Fibroblast of skin of right quadriceps (primary cell): ENCODE data around the gene ATP1A1.

ENCODE experiments used
- DNase-seq: peaks from one replicate; pipeline ENCODE4 v3.0.0-alpha.2; 2013

ATP1A1 gene

DNA sequence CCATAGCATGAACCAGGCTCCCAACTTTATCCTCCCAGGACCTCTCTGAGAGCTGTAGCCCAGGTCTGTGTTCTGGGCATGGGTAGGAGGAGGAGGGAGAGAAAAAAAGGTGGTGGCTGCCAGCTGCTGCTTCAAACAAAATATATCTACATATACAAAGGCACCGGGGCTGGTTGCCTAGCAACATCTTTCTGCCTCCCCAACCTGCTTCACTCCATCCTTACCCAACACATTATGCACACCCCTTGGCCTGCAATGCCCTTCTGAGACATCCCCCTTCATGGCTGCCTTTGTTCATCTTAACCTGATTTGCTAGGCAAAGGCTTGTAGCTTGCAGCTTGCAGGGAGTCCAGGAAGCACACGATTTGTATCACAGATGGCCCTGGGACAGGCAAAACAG, 27.2 kb upstream of the ATP1A1 start:
- DNase-seq = no peak

DNA sequence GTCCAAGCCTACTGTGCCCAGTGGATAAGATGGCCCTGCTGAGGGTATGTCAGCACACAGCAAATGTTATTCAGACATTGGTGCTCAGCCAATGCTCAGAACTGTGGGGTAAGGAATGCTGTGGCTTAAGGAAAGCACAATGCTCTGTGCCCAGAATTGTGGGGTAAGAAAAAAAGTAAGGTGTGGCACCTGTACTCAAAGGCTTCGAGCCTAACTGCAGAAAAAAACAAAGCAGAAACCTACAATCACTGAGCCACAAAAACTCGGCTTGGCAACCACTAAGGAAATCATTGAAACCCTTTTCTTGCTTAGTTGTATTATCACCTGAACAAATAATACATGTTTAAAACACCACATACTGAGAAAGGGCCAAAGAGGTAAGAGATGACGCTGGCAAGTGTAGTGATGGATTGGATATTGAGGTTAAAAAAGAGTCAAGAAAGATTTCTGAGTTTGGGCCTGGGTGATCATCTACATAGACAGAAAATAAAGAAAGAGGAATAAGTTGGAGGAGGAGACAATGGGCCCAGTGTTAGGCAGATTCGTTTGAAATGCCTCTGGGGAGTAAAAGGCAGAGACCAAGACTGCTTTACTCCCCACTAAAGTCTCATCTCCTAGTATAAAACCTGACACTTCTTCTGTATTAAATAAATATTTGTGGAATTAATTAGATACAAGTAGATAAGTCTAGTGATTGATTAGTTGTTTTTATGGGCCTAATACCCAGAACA, 25.9 kb upstream of the ATP1A1 start:
- no peak for DNase-seq

DNA sequence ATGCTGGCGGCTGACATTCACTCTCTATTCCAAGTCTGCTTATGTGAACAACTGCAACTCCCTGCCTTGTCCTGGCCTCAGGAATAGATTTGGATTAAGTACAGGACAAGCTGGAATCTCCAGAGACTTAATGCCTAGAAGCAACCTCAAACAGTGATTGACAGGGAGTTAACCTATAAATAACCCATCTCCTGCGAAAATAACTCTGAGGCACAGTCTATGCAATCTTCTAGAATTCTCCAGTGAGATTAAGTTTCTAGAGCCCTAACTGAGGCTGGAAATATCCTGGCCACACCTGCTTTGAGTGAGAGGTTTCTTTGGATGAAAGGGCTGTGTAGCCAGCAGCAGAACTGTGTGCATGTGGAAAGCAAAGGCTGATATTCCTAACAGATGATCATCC, 25.3 kb upstream of the ATP1A1 start:
- DNase-seq = no peak

DNA sequence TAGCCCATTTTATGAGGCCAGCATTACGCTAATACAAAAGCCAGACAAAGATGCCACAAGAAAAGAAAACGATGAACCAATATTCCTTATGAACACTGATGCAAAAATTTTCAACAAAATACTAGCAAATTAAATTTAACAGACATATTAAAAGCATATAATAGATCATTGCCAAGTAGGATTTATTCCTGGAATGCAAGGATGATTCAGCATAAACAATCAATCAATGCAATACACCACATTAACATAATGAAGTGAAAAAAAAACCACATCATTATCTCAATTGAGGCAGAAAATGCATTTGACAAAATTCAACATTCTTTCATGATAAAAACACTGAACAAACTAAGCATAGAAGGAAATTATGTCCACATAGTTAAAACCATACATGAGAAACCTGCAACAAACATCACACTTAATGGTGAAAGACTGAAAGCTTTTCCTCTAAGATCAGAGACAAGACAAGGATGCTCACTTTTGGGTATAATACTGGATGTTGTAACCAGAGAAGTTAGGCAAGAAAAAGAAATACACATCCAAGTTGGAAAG, 22.9 kb upstream of the ATP1A1 start:
- DNase-seq = no peak

DNA sequence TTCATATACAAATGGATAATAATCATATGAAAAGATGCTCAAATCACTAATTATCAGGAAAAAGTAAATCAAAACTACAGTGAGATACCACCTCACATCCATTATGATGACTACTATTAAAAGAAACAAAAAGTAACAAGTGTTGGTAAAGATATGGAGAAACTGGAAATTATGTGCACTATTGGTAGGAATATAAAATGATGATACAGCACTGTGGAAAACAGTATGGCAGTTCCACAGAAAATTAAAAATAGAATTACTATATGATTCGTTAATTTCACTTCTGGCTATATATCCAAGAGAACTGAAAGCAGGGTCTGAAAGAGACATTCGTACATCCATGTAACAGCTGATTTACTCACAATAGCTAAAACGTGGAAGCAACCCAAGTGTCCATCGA, 21.1 kb upstream of the ATP1A1 start:
- DNase-seq = no peak

DNA sequence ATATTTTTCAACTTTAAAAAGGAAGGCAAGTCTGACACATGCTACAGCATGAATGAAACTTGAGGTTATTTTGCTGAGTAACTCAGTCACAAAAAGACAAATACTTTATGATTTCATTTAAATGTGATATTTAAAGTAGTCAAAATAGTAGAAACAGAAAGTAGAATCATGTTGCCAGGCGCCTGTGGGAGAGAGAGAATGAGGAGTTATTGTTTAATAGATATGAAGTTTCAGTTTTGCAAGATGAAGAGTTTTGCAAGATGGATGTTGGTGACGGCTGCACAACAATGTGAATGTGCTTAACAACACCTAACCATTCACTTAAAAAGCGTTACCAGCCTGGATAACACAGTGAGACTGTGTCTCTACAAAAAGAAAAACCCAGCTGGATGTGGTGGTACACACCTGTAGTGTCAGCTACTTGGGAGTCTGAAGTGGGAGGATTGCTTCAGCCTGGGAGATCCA, 20.7 kb upstream of the ATP1A1 start:
- no peak for DNase-seq

DNA sequence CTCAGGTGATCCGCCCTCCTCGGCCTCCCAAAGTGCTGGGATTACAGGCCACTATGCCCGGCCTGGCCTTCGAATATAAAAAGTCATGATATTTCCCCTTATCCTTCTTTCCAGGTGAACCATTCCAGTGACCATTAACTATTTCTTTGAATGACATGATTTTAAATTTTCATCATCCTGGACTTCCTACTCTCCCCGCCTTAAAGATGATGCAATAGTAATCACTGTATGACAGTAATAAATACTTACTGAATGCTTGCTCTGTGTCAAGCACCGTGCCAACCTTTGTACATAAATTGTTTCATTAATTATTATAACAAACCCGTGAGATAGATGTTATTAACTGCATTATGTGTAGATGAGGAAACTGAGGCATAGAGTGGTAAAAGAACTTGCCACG, 19.9 kb upstream of the ATP1A1 start:
- no peak for DNase-seq

DNA sequence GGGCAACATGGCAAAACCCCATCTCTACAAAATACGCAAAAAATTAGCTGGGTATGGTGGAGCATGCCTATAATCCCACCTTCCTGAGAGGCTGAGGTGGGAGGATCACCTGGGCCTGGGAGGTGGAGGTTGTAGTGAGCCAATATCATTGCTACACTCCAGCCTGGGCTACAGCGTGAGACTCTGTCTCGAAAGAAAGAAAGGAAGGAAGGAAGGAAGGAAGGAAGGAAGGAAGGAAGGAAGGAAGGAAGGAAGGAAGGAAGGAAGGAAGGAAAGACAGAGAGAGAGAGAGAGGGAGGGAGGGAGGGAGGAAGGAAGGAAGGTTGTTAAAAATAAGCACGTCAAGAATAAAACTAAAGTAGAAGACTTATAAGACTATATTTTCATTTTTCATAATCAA, 17.0 kb upstream of the ATP1A1 start:
- no peak for DNase-seq

DNA sequence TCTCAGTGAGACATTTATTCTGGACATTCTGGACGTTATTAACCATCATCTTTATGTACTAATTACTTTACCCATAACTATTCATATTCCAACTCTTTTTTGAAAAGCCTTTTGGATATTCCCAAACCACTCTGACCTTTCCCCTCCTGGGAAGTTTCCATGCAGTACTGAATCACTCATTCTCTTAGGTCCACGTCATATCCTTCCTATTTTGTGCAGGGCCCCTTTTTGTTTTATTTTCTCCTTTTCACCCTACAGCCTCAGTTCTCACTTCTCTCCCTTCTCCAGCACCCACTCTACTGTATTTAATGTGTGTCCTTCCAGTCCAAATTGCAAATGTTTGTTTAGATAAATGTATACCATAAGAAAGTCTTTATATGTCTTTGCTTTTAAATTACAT, 16.4 kb upstream of the ATP1A1 start:
- DNase-seq = peak; percentile 28

DNA sequence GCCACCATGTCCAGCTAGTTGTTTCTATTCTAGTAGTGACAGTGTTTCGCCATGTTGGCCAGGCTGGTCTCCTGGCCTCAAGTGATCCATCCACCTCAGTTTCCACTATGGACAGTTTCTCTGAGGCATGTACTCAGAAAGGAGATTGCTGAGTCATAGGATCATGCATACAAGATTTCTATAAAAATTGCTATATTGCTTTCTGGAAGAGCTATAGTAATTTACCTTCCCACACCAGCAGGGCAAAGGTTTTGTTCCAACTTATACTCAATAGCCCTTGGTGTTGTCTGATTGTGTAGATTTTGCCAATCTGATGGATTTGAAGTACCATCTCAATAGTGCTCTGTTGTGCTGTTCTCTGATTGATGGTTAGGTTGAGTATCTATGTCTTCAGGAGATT, 15.6 kb upstream of the ATP1A1 start:
- no peak for DNase-seq

DNA sequence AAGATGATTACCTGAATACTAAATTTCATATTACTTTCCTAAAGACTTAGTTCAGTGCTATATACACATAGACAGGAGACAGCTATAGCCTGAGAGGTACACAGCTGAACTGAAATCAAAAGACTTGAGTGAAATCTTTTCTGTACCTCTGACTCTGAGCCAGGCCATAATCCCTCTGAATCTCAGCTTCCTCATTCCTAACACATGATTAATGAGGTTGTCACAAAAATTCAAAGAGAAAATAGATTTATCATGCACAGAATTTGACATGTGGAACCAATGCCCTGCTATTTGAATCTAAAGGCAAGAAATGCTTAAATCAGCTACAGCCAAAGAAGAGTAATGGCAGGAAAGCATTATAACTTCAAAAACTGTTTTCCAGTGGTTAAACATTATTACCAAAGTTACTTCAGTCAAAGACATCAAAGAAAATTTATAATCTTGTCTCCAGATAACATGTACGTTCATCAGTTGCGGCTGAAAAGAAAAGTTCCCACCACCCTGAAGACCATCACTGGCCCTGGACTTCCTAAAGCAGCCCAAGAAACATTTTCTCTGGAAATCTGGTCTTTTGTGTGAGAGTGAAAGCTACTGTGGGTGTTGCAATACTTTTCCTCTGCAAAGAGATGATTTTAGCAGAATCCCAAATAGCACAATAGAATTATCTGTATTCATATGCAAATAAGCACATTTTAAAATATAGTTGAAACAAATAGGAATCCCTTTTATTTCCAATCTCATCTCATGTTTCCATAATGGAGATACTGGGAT, 13.8 kb upstream of the ATP1A1 start:
- DNase-seq = peak; percentile 38

DNA sequence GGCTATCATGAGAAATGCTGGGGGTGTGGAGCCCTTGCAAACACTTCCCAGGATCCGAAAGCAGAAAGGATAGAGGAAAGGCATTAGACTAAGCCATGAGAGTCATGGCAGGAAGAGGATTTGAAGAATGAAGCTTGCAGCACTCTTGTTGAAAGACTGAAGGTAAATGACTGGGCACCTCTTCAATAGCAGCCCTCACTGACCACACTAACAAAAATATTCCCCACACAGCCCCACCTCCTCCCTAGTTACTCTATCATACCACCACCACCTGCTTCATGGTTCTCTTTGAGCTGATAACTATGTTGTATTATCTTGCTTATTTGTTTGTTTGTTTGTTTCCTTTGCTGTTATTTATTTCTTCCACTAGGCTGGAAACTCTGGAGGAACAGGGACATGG, 13.2 kb upstream of the ATP1A1 start:
- no peak for DNase-seq

DNA sequence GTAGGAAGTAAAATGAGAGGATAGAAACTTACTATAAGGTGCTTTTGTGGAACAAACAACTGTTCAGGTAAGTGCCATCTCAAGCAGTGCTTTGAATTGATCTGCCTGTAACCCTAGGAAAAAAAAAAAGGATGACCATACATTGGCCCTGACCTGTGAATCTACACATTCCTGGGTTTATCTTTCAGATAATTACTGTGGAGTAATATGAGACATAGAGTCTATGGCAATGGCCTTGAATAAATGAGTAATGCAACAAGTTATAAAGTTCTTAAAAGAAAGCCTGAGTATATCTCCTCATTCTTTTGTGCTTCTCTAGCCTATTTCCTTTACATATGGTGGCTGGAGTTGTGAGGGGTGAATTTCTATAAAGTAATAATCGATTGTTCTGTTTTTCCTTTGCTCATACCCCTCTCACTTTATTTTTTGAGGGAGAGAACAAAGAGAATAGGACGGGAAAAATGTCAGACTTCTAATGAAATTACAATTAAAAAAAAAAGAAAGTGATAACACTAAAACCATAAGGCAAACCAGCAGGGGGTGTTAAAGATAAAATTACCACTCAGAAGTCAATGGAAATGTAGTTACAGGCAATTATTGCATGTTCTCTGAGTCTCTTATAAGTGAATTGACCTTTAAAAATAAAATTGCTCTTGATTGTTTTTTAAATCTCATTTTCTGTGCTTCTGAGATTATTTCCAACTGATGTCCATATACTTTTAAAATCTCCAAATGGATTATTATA, 12.4 kb upstream of the ATP1A1 start:
- no peak for DNase-seq

DNA sequence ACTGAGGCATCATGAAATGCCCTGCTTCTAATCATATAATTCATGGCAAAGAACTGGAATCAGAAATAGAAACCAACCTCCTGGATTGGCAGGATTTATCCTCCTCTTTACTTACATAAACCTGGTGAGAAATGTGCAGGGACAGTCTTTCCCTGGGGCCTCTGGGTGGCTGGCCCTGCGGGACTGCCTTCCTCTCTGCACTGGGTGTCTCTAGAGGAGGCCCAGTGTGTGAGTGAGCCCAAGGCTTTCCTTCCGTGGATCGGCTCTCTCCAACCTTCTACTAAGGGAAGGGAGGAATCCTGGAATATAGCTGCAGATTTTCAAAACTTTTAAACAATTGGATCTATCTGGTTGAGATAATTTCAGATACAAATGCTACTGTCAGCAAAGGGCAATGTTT, 11.4 kb upstream of the ATP1A1 start:
- DNase-seq = no peak

DNA sequence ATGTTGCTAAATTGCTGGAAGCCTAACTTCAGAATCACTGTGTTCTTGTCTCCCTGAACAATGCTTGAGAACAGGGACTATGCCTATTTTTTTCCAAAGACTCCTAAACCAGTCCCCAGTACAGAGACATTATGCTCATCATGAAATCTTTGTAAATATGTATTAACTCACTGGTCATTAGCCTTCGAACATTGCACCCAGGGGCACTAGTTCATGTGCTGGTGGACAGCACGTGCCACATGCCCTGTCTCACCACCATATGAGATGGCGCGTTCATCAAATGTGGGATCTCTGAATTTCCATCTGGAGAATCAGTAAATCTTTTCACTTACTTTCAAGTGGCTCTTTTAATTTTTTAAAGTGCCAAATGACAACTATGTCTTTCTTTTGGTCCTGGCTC, 11.0 kb upstream of the ATP1A1 start:
- no peak for DNase-seq

DNA sequence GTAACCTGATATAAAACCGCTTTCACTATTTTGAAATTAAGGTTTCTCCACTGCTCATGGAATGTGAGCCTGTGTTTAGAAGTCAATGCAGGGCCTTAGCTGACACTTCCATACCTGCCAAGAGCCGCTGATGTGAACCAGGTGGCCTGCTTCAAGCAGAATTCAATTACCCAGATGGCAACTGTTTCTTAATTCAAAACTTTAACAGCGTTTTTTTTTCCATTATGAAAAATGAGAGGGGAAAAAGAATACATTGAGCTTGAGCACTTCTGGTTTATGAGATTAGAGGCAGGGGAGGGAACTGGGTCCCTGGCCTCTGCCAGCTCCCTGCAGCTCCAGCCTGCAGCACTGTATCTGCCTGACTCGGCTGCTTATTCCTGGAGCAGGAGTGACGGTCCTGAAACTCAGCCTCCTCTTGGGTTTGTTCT, 7.7 kb upstream of the ATP1A1 start:
- no peak for DNase-seq

DNA sequence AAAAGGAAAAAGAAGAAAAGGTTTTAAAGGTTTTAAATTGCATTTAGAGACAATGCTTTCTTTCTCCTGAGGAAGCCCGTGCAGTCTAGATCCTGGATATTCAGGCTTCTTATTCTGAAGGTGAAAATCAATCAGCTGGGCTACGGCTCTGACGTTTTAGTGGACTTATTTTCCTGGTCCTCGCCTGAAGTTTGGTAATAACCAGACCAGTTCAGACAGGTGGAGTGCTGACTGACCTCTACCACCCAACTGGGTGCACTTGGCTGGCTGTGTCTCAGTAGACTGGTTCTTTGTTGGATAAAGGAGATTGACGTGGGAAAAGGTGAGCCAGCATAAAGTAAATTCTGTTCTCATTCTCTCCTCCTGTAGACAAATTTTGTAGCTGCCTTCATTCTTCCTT, 7.2 kb upstream of the ATP1A1 start:
- no peak for DNase-seq

DNA sequence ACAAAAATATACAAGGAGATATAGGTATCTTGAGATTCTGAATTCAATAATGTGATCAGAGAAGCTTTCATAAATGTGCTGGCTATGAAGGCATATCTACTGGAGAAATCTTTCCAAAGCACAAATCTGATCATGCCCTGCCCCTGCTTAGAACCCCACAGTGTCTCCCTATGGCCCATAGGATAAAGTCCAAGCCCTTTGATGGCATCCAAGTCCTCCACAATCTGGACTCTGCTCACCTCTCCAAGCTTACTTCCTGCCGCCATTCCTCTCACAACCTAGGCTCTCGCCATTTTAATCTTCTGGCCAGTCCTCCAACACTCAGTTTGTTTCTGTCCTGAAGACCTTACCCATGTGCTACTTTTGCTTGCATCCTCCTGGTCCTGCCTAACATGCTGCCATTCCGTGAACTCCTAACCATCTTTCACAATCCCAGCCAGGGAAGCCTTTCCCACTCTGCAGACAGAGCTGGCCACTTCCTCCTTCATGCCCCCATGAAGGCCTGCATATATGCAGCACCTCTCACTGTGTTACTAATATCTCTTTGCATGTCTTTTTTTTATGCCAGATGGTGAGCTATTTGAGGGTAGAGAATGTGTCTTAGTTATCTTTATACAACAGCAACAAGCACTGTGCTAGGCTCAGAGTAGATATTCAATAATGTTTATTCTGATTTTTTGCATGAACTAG, 5.6 kb upstream of the ATP1A1 start:
- no peak for DNase-seq

DNA sequence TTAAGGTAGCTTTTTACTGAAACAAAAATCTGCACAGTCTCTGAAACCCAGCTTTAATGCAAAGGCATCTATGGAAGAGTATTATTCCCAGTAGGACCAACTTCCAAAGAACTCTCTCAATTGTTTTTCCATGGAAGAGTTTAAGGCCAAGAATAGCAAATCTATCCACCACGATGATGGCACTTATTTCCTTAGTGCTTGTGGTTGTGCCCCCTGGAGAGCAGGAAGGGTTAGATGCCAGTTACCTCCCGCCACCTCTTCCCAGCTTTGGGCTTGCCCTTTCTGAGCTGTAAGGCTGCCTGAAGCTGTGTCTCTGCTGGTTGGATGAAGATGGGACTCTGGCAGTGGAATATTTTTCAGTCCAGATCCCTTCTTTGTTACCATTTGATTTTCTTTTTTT, 4.8 kb upstream of the ATP1A1 start:
- DNase-seq = no peak

DNA sequence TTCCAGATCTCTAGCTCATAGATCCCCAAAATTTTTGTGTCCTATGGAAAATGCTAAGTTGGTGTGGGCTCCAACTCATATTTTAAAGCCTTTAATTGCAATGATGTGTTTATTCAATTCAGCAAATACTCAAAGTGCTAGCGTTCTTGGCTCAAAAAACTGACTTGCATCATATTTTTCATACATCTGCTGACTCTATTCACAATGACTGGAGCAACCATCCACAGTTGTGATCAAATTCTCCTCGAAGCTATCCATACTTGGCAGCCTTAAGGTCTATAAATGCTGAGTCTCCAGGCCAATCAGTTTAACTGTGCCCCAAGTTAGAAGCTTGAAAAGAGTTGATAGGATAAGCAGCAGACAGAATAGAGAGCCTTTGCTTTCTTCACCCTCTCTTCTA, 2.9 kb upstream of the ATP1A1 start:
- no peak for DNase-seq

DNA sequence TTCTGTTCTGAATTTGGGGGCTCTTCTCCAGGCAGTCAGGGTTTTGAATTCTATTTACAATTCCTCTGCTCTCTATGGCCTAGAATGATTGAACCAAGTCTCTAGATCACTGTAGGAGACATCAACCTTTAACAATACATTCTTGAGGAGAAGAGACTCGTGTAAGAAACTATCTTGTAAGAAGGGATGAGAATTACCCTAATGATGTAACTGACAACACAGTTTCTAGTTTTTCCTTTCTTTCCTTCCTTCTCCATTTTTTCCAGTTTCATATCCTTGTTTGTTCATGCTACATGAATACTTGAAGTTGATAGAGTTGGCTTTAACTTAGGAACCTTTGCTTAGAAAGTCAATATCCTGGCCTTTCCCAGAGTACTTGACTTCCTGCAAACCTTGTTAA, 1.3 kb upstream of the ATP1A1 start:
- DNase-seq = no peak

DNA sequence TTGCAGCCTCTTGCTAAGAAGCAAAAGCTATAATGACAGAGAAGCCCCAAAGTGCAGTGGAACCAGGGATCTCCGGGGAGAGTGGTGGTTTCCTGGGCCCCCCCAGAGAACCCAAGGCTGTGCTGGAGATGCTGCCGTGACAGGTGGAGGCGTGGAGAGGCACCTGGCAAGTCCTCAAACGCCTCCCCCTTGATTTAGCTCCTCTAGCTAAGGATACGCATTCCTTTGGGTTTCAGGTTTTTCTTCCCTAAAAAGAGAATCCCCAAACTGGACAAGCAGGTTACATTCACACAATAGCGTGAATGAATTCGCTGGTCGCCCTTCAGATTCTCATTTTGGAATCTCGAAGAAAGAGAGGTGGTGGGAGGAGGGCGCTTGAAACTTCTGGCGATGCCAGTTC, 853 bp upstream of the ATP1A1 start:
- DNase-seq = no peak
